ENCODE data around the gene ZNF835.
"Not testable (repeated sequence)": the region's sequence is repeated elsewhere in the genome, so short reads cannot be mapped to it uniquely, and the experiment has no call there.

ZNF835 gene

GRCh38 chr19:56671613-56671994 lies at the start of gene ZNF835:
TSS of gene ZNF835 (minus strand) at chr19:56671757. CDS start at chr19:56665198, 6,559 bp downstream.
- no peak for DNase-seq (ENCODE audit: low spot score)

GRCh38 chr19:56720281-56720680 lies 48.7 kb upstream of the ZNF835 start:
- DNase-seq (ENCODE audit: low spot score), result no peak

GRCh38 chr19:56718231-56718630 lies 46.7 kb upstream of the ZNF835 start:
- no peak for DNase-seq (ENCODE audit: low spot score)

GRCh38 chr19:56712611-56713276 lies 41.2 kb upstream of the ZNF835 start:
- no peak for DNase-seq (ENCODE audit: low spot score)

- no peak for DNase-seq (ENCODE audit: low spot score)
Observed at GRCh38 chr19:56710437-56710836, 38.9 kb upstream of the ZNF835 start.

GRCh38 chr19:56707821-56708220 lies 36.3 kb upstream of the ZNF835 start:
- DNase-seq (ENCODE audit: low spot score), result no peak

- DNase-seq (ENCODE audit: low spot score), result no peak
Observed at GRCh38 chr19:56705939-56706338, 34.4 kb upstream of the ZNF835 start.

GRCh38 chr19:56701895-56702294 lies 30.3 kb upstream of the ZNF835 start:
- no peak for DNase-seq (ENCODE audit: low spot score)

- no peak for DNase-seq (ENCODE audit: low spot score)
Observed at GRCh38 chr19:56699552-56699951, 28.0 kb upstream of the ZNF835 start.

GRCh38 chr19:56692206-56692895 lies 20.8 kb upstream of the ZNF835 start:
- DNase-seq (ENCODE audit: low spot score), result no peak

- no peak for DNase-seq (ENCODE audit: low spot score)
Observed at GRCh38 chr19:56690670-56691069, 19.1 kb upstream of the ZNF835 start.

GRCh38 chr19:56689198-56689597 lies 17.6 kb upstream of the ZNF835 start:
- no peak for DNase-seq (ENCODE audit: low spot score)

GRCh38 chr19:56687031-56687430 lies 15.5 kb upstream of the ZNF835 start:
- no peak for DNase-seq (ENCODE audit: low spot score)

GRCh38 chr19:56683116-56683515 lies 11.6 kb upstream of the ZNF835 start:
- no peak for DNase-seq (ENCODE audit: low spot score)

GRCh38 chr19:56681702-56682101 lies 10.1 kb upstream of the ZNF835 start:
- no peak for DNase-seq (ENCODE audit: low spot score)

- DNase-seq (ENCODE audit: low spot score), result no peak
Observed at GRCh38 chr19:56678205-56678604, 6.6 kb upstream of the ZNF835 start.

GRCh38 chr19:56672610-56673009 lies 1.1 kb upstream of the ZNF835 start:
- DNase-seq (ENCODE audit: low spot score), result not testable (repeated sequence)

GRCh38 chr19:56670961-56671612 lies 470 bp downstream of the ZNF835 start:
- DNase-seq (ENCODE audit: low spot score), result no peak

GRCh38 chr19:56670401-56670960 lies 1.1 kb downstream of the ZNF835 start:
- no peak for DNase-seq (ENCODE audit: low spot score)

- DNase-seq (ENCODE audit: low spot score), result no peak
Observed at GRCh38 chr19:56668676-56669075, 2.9 kb downstream of the ZNF835 start.

GRCh38 chr19:56667311-56667870 lies 4.2 kb downstream of the ZNF835 start:
- no peak for DNase-seq (ENCODE audit: low spot score)

GRCh38 chr19:56664511-56664910 lies 7.0 kb downstream of the ZNF835 start:
- no peak for DNase-seq (ENCODE audit: low spot score)

Data from ecto neural progenitor cell (in vitro differentiated cells).